ENCODE data around the gene GFY. TPM values are rescaled to one million over a fixed set of nuclear protein-coding genes. Genes with fewer than 3 reads are reported as not detected.
"Not testable (repeated sequence)": the region's sequence is repeated elsewhere in the genome, so short reads cannot be mapped to it uniquely, and the experiment has no call there.

Gene GFY
- total RNA-seq, 1 experiment from 2014 or later, result not detected

DNA sequence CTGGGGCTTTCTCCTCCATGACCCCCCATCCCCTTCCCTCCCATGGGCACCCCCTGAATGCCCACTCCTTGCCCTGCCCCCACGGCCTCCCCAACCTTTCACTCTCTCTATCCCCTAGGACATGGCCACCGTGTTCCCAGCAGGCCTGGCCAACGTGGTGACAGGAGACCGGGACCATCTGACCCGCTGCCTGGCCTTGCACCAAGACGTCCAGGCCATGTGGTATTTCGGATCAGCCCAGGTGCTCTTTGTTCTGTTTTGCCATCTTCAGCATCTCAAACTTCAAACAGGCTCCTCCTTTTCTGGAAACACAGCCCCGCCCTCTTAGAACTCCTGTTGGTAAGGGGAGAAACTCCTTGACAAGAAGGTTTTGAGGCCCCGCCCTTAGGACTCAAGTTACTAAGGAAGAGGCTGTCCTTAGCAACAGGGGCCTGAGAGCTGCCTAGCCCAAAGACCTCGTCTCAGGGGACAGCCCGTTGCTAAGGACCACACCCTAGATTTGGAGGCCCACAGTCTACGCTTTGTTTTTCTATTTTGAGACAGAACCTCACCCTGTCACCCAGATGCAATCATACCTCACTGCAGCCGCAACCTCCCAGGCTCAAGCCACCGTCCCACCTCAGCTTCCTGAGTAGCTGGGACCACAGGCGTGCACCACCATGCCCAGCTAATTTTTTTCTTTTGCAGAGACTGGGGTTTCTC lies 43.7 kb downstream of the GFY start:
- peak; percentile 50 for DNase-seq (ENCODE audit: low spot score)

DNA sequence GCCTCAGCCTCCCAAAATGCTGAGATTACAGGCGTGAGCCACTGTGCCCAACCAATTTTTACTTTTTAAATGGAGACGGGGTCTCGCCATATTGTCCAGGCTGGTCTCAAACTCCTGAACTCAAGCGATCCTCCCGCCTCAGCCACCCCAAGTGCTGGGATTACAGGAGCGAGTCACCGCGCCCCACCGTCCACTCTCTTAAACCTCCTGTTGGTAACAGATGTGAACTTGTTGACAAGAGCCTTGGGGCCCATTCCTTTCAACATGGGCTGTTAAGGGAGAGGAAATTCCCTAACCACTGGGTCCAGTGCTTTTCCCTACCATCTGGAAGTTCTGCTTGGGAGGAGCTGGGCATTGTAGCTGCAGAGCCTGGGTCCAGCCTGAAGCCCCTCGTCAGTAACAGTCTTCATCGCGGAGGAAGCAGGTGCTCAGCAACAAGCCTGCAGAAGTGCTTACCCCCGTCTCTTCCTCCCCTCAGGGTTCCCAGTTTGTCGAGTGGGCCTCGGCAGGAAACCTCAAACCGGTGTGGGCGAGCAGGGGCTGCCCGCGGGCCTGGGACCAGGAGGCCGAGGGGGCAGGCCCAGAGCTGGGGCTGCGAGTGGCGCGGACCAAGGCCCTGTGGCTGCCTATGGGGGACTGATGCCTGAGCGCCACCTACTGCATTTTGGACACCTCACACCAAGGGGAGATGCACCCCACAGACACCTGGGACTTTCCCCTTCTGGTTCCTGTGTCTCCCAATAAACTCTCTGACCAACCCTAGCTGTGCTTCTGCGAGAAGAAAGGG lies 44.8 kb downstream of the GFY start:
- DNase-seq (ENCODE audit: low spot score), result no peak

DNA sequence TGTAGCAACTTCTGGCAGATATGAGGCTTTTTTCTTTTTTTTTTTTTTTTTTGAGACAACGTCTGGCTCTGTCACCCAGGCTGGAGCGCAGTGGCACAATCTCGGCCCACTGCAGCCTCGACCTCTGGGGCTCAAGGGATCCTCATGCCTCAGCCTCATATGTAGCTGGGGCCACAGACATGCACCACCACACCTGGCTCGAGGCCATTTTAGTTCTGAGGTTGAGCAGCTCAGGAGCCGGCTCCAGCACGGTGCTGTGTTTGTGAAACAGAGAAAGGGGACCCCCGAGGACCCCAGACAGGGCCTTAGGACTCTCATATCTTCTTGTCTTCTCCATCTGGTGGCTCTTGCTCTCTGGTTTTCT lies 45.4 kb downstream of the GFY start:
- DNase-seq (ENCODE audit: low spot score), result no peak

DNA sequence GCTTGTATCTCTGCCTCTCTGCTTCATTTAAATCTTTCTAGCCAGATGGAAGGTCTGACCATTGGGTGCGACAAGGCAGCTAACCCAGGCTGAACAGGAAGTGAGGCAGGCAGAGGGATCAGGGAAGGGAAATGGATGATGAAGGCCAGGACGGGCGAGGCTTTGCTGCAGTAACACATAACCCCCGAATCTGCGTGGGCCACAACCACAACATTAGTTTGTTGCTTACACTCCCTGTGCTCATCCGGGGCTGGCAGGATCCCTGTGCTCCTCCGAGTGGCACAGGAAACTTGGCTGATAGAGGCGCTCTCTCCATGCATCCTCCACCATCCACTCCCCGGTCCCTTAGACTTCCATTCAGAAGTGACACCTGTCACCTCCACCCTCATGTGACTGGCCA lies 47.7 kb downstream of the GFY start:
- DNase-seq (ENCODE audit: low spot score), result no peak

DNA sequence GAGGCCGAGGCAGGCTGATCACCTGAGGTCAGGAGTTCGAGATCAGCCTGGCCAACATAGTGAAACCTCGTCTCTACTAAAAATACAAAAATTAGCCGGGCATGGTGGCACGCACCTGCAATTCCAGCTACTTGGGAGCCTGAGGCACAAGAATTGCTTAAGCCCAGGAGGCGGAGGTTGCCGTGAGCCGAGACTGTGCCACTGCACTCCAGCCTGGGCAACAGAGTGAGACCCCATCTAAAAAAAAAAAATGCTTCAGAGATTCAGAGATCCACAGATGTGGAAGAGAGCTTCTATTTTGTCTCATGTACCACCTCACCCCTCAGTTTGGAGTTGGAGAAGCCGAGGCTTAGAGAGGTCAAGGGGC lies 48.3 kb downstream of the GFY start:
- DNase-seq (ENCODE audit: low spot score), result not testable (repeated sequence)

DNA sequence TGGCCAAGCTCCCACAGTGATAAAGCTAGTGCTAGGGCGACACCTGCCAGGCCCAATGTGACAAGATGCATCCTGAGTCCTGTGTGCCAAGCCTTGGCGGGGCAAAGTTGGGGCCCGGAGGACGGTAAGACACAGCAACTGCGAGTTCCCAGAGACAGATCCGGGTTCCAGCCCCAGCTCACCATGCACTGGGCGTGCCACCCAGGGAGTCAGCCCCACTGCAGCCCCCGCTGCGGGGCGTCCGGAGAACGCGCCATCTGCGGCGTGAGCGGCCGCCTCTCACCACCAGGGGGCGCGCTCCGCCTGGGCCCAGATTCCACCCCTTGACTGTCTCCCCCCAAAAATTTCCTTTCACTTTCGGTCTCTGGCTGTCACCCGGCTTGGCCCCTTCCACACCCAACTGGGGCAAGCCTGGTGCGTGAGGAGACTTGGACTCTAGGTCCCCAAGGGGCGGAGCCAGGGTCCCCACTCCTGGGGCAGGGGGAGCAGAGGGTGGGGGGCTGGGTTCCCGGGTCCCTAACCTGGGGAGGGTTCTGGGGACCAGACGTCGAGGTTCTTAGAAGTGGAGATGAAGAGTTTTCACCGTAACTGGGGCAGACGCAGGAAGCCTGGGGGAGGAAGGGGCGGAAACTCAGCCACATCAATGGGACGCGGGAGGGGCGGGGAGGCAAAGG lies 48.8 kb downstream of the GFY start, which contains the start of gene FLT3LG:
Gene FLT3LG (plus strand): TSS at position 348 of the 674 bp plus-strand sequence. CDS start 425 bp downstream, outside the sequence.
- peak; percentile 86 for DNase-seq (ENCODE audit: low spot score)

DNA sequence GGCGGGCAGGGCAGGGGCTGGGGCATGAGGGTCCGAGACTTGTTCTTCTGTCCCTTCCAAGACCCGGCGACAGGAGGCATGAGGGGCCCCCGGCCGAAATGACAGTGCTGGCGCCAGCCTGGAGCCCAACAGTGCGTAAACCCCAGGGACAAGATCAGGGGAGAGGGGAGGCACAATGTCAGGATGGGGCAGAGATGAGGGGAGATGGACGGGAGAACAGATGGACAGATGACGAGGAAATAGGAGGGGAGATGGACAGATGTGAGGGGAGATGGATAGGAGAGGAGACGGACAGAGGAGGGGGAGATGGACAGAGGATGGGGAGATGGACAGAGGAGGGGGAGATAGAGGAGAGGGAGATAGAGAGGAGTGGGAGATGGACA lies 49.3 kb downstream of the GFY start:
- DNase-seq (ENCODE audit: low spot score), result no peak

DNA sequence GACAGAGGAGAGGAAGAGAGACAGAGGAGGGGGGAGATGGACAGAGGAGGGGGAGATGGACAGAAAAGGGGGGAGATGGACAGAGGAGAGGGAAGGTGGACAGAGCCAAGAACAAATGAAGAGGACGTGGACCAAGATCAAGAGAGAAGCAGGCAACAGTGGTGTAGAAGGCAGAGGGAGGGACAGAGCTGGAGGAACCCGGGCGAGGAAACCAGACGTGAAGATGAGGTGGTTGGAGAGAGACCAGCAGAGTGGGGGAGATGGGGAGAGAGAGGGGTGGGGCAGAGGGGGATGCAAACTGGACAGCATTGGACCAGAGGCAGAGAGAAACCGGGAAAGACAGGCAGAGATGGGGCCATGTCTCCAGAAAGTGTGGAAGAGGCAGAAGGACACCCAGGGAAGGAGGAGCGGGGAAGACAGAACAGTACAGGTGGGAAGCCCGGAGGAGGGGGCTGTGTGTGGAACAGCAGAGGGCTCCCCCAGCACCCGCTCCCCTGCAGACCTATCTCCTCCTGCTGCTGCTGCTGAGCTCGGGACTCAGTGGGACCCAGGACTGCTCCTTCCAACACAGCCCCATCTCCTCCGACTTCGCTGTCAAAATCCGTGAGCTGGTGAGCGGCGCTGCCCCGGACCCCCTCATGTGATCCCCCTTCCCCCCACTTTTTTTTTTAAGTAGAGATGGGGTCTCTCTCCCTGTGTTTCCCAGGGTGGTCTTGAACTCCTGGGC lies 50.2 kb downstream of the GFY start:
- no peak for DNase-seq (ENCODE audit: low spot score)

DNA sequence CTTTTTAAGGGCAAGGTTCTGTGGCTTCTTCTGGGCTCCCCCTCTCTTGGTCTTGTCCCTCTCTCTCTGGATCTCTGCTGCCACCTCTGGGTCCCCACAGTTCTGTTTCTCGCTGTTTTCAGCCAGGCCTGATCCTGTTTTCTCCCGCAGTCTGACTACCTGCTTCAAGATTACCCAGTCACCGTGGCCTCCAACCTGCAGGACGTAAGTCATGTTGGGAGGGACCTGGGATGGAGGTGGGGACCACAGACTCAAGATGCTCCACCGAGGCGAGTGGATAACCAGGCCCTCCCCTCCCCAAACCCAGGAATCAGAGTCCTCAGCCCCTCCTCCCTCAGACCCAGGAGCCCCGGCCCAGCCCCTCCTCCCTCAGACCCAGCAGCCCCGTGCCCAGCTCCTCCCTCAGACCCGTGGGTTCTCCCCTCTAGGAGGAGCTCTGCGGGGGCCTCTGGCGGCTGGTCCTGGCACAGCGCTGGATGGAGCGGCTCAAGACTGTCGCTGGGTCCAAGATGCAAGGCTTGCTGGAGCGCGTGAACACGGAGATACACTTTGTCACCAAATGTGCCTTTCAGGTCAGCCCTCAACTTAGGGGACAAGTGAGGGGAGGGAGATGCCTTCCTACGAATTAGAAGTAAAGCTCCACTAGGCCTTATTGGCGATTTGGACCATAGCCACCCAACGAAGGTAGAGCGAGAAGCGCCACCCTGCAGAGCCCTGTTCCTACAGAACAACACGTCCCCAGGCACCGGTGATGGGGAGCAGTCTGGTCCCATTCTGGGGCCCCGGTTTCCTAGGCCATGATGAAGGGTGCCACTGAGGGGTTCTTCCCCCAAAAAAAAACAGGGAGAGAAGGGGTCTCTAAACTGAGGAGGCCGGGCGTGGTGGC lies 51.0 kb downstream of the GFY start:
- DNase-seq (ENCODE audit: low spot score), result peak; percentile 64

Other genes with a start within 250 kb of the GFY start
- 0.26 TPM in 1 of 2 replicates, not detected in the other for gene SLC6A16, start 100.2 kb upstream of the GFY start, total RNA-seq (2014; rRNA removed; shearing (Covaris generic))
- gene CD37, start 90.0 kb upstream of the GFY start, total RNA-seq (2014; rRNA removed; shearing (Covaris generic)), result not detected in 2 replicates
- 27.2 and 28.6 TPM in 2 replicates for gene TEAD2, start 63.0 kb upstream of the GFY start, total RNA-seq (2014; rRNA removed; shearing (Covaris generic))
- 0.18 and 0.53 TPM in 2 replicates for gene DKKL1, start 61.5 kb upstream of the GFY start, total RNA-seq (2014; rRNA removed; shearing (Covaris generic))
- not detected in 2 replicates for gene KASH5, start 37.1 kb upstream of the GFY start, total RNA-seq (2014; rRNA removed; shearing (Covaris generic))
- not detected in 2 replicates for gene PTH2, start 1.9 kb upstream of the GFY start, total RNA-seq (2014; rRNA removed; shearing (Covaris generic))
- gene SLC17A7, start 16.1 kb downstream of the GFY start, total RNA-seq (2014; rRNA removed; shearing (Covaris generic)), result 0.13 and 0.18 TPM in 2 replicates
- 337 and 351 TPM in 2 replicates for gene PIH1D1, start 26.4 kb downstream of the GFY start, total RNA-seq (2014; rRNA removed; shearing (Covaris generic))
- 214 and 224 TPM in 2 replicates for gene ALDH16A1, start 27.8 kb downstream of the GFY start, total RNA-seq (2014; rRNA removed; shearing (Covaris generic))
- gene FLT3LG, start 48.8 kb downstream of the GFY start, total RNA-seq (2014; rRNA removed; shearing (Covaris generic)), result 1.6 and 2.1 TPM in 2 replicates
- gene RPL13A, start 62.2 kb downstream of the GFY start, total RNA-seq (2014; rRNA removed; shearing (Covaris generic)), result 7,406 and 7,983 TPM in 2 replicates
- gene RPS11, start 71.0 kb downstream of the GFY start, total RNA-seq (2014; rRNA removed; shearing (Covaris generic)), result 5,724 and 5,984 TPM in 2 replicates
- gene FCGRT, start 87.3 kb downstream of the GFY start, total RNA-seq (2014; rRNA removed; shearing (Covaris generic)), result 150 and 176 TPM in 2 replicates
- 17.6 and 25.6 TPM in 2 replicates for gene RCN3, start 102.6 kb downstream of the GFY start, total RNA-seq (2014; rRNA removed; shearing (Covaris generic))
- gene NOSIP, start 155.2 kb downstream of the GFY start, total RNA-seq (2014; rRNA removed; shearing (Covaris generic)), result 247 and 262 TPM in 2 replicates
- 25.8 and 26.3 TPM in 2 replicates for gene PRRG2, start 155.9 kb downstream of the GFY start, total RNA-seq (2014; rRNA removed; shearing (Covaris generic))
- 15.0 and 15.3 TPM in 2 replicates for gene PRR12, start 165.8 kb downstream of the GFY start, total RNA-seq (2014; rRNA removed; shearing (Covaris generic))
- 33.1 and 45.2 TPM in 2 replicates for gene RRAS, start 214.8 kb downstream of the GFY start, total RNA-seq (2014; rRNA removed; shearing (Covaris generic))
- 58.6 and 67.6 TPM in 2 replicates for gene SCAF1, start 216.8 kb downstream of the GFY start, total RNA-seq (2014; rRNA removed; shearing (Covaris generic))
- gene IRF3, start 240.5 kb downstream of the GFY start, total RNA-seq (2014; rRNA removed; shearing (Covaris generic)), result 380 and 432 TPM in 2 replicates
- gene BCL2L12, start 240.5 kb downstream of the GFY start, total RNA-seq (2014; rRNA removed; shearing (Covaris generic)), result 78.2 and 100 TPM in 2 replicates